Measurements from ENCODE around the gene NACC2.

DNA sequence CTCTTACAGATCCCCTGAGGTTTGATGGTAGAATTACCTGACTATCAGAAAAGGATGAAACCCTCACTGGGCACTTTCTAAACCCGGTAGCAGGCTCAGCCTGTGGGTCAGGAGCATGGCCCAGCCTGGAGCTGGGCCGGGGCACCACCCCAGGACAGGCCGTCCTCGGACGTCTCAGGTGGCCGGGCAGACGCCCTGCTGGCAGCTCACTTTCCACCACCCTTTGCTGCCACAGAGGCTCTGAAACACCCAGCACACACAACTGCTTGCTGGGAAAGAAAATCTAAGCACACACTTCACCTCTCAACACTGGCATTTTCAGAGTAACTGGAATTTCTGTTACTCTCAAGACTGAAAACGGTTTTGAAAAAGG lies 138.3 kb downstream of the NACC2 start:
- no peak for TF ChIP-seq CTCF (IDR thresholded peaks at IDR 0.05)
- TF ChIP-seq EP300 (IDR thresholded peaks at IDR 0.05): no peak
- TF ChIP-seq POLR2A (IDR thresholded peaks at IDR 0.05): no peak

Data from gastroesophageal sphincter (tissue), 3 donors.